Measurements from ENCODE around the gene NPAS3.

DNA sequence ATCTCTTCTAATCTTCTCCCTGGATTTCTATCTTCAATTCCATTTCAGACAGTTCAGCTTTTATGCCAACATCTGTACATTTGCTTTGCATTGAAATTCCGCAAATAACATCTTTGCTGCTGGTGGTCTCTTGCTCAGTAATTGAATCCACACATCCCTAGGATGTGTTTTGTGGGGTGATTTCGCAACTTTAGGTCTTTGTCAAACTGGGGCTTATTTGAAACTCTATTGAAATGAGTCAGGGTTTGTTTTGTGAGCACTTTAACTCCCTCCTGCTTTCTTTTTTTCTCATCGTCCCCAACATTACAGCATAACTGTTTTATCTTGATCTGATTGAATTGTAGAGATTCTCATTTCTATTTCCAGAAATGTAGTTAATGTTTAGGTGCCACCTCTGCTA lies 404.3 kb downstream of the NPAS3 start:
- TF ChIP-seq, protein P1, sequence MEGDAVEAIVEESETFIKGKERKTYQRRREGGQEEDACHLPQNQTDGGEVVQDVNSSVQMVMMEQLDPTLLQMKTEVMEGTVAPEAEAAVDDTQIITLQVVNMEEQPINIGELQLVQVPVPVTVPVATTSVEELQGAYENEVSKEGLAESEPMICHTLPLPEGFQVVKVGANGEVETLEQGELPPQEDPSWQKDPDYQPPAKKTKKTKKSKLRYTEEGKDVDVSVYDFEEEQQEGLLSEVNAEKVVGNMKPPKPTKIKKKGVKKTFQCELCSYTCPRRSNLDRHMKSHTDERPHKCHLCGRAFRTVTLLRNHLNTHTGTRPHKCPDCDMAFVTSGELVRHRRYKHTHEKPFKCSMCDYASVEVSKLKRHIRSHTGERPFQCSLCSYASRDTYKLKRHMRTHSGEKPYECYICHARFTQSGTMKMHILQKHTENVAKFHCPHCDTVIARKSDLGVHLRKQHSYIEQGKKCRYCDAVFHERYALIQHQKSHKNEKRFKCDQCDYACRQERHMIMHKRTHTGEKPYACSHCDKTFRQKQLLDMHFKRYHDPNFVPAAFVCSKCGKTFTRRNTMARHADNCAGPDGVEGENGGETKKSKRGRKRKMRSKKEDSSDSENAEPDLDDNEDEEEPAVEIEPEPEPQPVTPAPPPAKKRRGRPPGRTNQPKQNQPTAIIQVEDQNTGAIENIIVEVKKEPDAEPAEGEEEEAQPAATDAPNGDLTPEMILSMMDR (CRISPR knock-in tag; IDR thresholded peaks at IDR 0.05), result no peak
- TF ChIP-seq ZBTB8A (CRISPR knock-in tag; IDR thresholded peaks at IDR 0.05; ENCODE audit: borderline replicate concordance, low read depth) (no peak), REXO4 (CRISPR knock-in tag; IDR thresholded peaks at IDR 0.05; ENCODE audit: borderline replicate concordance) (no peak), JUNB (CRISPR knock-in tag; IDR thresholded peaks at IDR 0.05; ENCODE audit: borderline replicate concordance) (no peak)
- TF ChIP-seq, protein P2, sequence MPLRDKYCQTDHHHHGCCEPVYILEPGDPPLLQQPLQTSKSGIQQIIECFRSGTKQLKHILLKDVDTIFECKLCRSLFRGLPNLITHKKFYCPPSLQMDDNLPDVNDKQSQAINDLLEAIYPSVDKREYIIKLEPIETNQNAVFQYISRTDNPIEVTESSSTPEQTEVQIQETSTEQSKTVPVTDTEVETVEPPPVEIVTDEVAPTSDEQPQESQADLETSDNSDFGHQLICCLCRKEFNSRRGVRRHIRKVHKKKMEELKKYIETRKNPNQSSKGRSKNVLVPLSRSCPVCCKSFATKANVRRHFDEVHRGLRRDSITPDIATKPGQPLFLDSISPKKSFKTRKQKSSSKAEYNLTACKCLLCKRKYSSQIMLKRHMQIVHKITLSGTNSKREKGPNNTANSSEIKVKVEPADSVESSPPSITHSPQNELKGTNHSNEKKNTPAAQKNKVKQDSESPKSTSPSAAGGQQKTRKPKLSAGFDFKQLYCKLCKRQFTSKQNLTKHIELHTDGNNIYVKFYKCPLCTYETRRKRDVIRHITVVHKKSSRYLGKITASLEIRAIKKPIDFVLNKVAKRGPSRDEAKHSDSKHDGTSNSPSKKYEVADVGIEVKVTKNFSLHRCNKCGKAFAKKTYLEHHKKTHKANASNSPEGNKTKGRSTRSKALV (CRISPR knock-in tag; IDR thresholded peaks at IDR 0.05), result no peak
- TF ChIP-seq, protein P3, sequence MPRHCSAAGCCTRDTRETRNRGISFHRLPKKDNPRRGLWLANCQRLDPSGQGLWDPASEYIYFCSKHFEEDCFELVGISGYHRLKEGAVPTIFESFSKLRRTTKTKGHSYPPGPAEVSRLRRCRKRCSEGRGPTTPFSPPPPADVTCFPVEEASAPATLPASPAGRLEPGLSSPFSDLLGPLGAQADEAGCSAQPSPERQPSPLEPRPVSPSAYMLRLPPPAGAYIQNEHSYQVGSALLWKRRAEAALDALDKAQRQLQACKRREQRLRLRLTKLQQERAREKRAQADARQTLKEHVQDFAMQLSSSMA (CRISPR knock-in tag; IDR thresholded peaks at IDR 0.05), result no peak
- TF ChIP-seq, protein P4, sequence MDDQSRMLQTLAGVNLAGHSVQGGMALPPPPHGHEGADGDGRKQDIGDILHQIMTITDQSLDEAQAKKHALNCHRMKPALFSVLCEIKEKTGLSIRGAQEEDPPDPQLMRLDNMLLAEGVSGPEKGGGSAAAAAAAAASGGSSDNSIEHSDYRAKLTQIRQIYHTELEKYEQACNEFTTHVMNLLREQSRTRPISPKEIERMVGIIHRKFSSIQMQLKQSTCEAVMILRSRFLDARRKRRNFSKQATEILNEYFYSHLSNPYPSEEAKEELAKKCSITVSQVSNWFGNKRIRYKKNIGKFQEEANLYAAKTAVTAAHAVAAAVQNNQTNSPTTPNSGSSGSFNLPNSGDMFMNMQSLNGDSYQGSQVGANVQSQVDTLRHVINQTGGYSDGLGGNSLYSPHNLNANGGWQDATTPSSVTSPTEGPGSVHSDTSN (CRISPR knock-in tag; IDR thresholded peaks at IDR 0.05; ENCODE audit: borderline replicate concordance), result no peak

Data from HepG2 (cell line).